Measurements from ENCODE around the gene ZNF345. TPM values are rescaled to one million over a fixed set of nuclear protein-coding genes. Genes with fewer than 3 reads are reported as not detected.

Gene ZNF345
- total and polyA plus RNA-seq, 10 of the 15 experiments (the other 5 are each of a cell fraction or from before 2014, with no cell fraction given) = 1.3 to 3.0 (median 2.0) TPM

DNA sequence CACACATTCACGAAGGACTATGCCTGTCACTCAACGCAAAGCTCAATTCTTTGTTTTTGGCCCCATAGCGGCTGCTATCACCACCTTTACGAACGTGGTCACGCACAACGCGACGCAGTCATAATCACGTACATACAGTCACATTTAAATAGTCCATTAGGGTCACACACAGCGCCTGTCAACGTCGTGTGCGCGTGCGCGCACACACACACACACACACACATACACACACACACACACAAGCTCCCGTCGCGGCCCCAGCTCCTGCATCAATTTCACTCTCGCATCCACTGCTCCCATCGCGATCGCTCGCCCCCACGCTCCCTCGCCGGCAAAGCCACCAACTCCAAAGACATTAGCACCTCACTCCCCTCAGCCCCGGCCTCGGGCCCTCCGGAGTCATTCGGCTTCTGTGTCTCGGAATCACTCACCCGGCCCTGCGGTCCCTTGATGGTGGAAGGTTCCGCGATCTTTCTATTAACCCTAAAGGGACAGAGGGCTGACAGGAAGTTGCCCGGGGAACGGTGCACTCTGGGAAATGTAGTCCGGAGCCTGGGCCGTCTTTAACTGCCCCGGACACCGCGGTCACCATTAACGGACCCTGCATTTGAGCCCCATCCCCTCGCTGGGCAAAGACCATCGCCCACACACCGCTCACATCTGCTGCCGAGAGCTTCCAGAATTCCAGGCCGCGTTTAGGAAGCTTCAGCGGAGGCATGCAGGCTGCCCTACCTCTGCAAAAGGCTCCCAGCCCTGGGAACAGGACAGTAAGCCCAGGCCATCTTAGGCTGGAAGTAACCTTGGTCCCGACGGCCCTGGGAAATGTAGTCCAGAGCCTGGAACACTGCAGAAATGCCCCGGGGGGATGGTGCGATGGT lies 12.5 kb upstream of the ZNF345 start, which contains the start of gene ZNF790 (continued):
- TF ChIP-seq, protein P1, sequence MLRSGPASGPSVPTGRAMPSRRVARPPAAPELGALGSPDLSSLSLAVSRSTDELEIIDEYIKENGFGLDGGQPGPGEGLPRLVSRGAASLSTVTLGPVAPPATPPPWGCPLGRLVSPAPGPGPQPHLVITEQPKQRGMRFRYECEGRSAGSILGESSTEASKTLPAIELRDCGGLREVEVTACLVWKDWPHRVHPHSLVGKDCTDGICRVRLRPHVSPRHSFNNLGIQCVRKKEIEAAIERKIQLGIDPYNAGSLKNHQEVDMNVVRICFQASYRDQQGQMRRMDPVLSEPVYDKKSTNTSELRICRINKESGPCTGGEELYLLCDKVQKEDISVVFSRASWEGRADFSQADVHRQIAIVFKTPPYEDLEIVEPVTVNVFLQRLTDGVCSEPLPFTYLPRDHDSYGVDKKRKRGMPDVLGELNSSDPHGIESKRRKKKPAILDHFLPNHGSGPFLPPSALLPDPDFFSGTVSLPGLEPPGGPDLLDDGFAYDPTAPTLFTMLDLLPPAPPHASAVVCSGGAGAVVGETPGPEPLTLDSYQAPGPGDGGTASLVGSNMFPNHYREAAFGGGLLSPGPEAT (IDR thresholded peaks at IDR 0.05; ENCODE audit: low read depth) = peak; percentile 78
- TF ChIP-seq FOS (IDR thresholded peaks at IDR 0.05; ENCODE audit: borderline replicate concordance, extremely low read depth, insufficient read length) = no peak
- TF ChIP-seq MEF2B (IDR thresholded peaks at IDR 0.05; ENCODE audit: partially characterized antibody, poor library complexity, severe bottlenecking) = no peak

DNA sequence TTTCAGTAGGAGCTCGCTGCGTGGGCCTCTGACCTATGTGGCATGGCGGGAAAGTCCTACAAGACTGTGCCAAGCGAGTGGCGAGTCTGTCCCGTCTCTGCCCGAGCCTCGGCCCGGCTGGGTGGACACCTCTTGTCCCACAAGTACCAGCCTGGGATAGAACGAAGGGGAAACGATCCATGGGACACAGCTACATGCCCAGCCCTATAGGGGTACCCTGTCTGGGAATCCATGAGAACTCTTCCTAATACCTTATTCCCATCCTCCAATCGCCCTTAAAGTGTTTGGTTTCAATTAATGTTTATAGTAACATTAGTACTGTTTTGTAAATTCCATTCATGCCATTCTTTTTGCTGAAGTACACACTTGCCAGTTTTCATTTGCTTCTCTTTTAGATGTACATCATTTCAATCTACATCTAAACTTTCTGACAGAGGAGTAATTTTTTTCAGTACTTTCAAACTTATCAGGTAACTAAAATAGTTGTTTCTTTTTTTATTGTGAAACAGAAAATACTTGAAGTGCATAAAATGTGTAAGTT lies 11.8 kb upstream of the ZNF345 start:
- intact Hi-C loops (cut with micrococcal nuclease; ENCODE audit: unreplicated experiment) (loop anchor here (1.0 to 5.0 kb wide), 2 partner anchors 11 to 67 kb away; partner anchors contain the start of genes ZNF345 and ZNF850), in situ Hi-C loops (cut with MboI) (no loop called here)
- H4K20me1 ChIP-seq (ENCODE audit: control insufficient read depth, insufficient read depth) = no peaks in the 10 kb centered on the region
- peaks cover 19% of the 10 kb centered on the region for H3K9me3 ChIP-seq (replicated peaks; ENCODE audit: control insufficient read depth, insufficient read depth, low read length)
- peak overlapping the region; percentile 90 for H3K4me2 ChIP-seq (ENCODE audit: control insufficient read depth, insufficient read depth)
- SMC1A ChIA-PET (ENCODE audit: uncharacterized antibody, unreplicated experiment) = interaction anchor here (4.6 kb wide), 1 partner anchor 11 kb away, joined by 37 read pairs; the partner anchor contains the start of gene ZNF345
- H3K4me3 ChIP-seq = peak overlapping the region; percentile 79
- peak overlapping the region; percentile 69 for H3K27ac ChIP-seq (ENCODE audit: control insufficient read depth, insufficient read depth)
- no peaks in the 10 kb centered on the region for H3K27me3 ChIP-seq (replicated peaks in 1 of 2; ENCODE audit: control insufficient read depth in 2 of 2, insufficient read depth in 2 of 2, low read length in 1 of 2)
- ATAC-seq = no peak
- 0 out of 2 replicates have a peak, but pooled peaks cover 3% of the 10 kb centered on the region for H3K4me1 ChIP-seq (ENCODE audit: control insufficient read depth, insufficient read depth, low read length)
- BruUV-seq (replicated peaks) = TSS peak; percentile 77
- H3K9ac ChIP-seq (ENCODE audit: control insufficient read depth, insufficient read depth, low read length) = peak overlapping the region; percentile 71
- H2AFZ ChIP-seq (ENCODE audit: control insufficient read depth, low read depth, low read length) = peak overlapping the region; percentile 83
- CTCF ChIA-PET = interaction anchor here (0.6 to 1.1 kb wide), 2 partner anchors 10 to 12 kb away, joined by 3 read pairs; partner anchors contain the start of gene ZNF345
- 22% methylated on average over 11 of the region's 12 CpGs for WGBS (ENCODE audit: insufficient coverage, insufficient replicate concordance, low lambda C conversion rate, missing lambda C conversion rate)
- FAIRE-seq = no peak
- peaks cover 0 to 3% of the 10 kb centered on the region in 2 experiments; a peak in 1 of 4 replicates for H3K36me3 ChIP-seq (ENCODE audit: control insufficient read depth in 2 of 2, insufficient read depth in 2 of 2, low read length in 1 of 2)
- RAD21 ChIA-PET (ENCODE audit: unreplicated experiment) = interaction anchor here (3.0 kb wide), 1 partner anchor 11 kb away, joined by 38 read pairs; the partner anchor contains the start of gene ZNF345
- no peak for TF ChIP-seq CBX3 (IDR thresholded peaks at IDR 0.05; ENCODE audit: borderline replicate concordance, low read depth)
- no peak for TF ChIP-seq DPF2 (IDR thresholded peaks at IDR 0.05)
- TF ChIP-seq CBX5 (IDR thresholded peaks at IDR 0.05; ENCODE audit: low read depth) = no peak
- TF ChIP-seq, protein P2, sequence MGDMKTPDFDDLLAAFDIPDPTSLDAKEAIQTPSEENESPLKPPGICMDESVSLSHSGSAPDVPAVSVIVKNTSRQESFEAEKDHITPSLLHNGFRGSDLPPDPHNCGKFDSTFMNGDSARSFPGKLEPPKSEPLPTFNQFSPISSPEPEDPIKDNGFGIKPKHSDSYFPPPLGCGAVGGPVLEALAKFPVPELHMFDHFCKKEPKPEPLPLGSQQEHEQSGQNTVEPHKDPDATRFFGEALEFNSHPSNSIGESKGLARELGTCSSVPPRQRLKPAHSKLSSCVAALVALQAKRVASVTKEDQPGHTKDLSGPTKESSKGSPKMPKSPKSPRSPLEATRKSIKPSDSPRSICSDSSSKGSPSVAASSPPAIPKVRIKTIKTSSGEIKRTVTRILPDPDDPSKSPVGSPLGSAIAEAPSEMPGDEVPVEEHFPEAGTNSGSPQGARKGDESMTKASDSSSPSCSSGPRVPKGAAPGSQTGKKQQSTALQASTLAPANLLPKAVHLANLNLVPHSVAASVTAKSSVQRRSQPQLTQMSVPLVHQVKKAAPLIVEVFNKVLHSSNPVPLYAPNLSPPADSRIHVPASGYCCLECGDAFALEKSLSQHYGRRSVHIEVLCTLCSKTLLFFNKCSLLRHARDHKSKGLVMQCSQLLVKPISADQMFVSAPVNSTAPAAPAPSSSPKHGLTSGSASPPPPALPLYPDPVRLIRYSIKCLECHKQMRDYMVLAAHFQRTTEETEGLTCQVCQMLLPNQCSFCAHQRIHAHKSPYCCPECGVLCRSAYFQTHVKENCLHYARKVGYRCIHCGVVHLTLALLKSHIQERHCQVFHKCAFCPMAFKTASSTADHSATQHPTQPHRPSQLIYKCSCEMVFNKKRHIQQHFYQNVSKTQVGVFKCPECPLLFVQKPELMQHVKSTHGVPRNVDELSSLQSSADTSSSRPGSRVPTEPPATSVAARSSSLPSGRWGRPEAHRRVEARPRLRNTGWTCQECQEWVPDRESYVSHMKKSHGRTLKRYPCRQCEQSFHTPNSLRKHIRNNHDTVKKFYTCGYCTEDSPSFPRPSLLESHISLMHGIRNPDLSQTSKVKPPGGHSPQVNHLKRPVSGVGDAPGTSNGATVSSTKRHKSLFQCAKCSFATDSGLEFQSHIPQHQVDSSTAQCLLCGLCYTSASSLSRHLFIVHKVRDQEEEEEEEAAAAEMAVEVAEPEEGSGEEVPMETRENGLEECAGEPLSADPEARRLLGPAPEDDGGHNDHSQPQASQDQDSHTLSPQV (IDR thresholded peaks at IDR 0.05) = no peak
- no peak for TF ChIP-seq POLR2A (IDR thresholded peaks at IDR 0.05; ENCODE audit: low read depth, low read length)
- H3K79me2 ChIP-seq (ENCODE audit: control insufficient read depth, insufficient read depth, low read length) = 0 out of 2 replicates have a peak, but pooled peaks cover 2% of the 10 kb centered on the region
- POLR2A ChIA-PET = interaction anchor here (3.3 kb wide), 1 partner anchor 11 kb away, joined by 37 read pairs; the partner anchor contains the start of gene ZNF345
- no peak for DNase-seq (ENCODE audit: low read depth, low spot score)
